Fibroblast of mammary gland (primary cell): ENCODE results near the gene PIGR.

Experiments
- DNase-seq: peaks from one replicate; pipeline ENCODE4 v3.0.0-alpha.2; 2010; ENCODE audit warnings: low read depth
- H3K4me3 ChIP-seq: 2 replicates; pipeline ENCODE4 v1.5.1; 2011; ENCODE audit warnings: low read depth, mild to moderate bottlenecking, low read length, moderate library complexity; ENCODE audit not compliant: control insufficient read depth
- TF ChIP-seq, protein P1 (sequence below): conservative IDR thresholded peaks from 2 replicates; pipeline ENCODE4 v1.5.1; 2011; ENCODE audit warnings: low read depth, low read length, inconsistent platforms; ENCODE audit not compliant: control insufficient read depth, insufficient read depth

Gene PIGR

DNA sequence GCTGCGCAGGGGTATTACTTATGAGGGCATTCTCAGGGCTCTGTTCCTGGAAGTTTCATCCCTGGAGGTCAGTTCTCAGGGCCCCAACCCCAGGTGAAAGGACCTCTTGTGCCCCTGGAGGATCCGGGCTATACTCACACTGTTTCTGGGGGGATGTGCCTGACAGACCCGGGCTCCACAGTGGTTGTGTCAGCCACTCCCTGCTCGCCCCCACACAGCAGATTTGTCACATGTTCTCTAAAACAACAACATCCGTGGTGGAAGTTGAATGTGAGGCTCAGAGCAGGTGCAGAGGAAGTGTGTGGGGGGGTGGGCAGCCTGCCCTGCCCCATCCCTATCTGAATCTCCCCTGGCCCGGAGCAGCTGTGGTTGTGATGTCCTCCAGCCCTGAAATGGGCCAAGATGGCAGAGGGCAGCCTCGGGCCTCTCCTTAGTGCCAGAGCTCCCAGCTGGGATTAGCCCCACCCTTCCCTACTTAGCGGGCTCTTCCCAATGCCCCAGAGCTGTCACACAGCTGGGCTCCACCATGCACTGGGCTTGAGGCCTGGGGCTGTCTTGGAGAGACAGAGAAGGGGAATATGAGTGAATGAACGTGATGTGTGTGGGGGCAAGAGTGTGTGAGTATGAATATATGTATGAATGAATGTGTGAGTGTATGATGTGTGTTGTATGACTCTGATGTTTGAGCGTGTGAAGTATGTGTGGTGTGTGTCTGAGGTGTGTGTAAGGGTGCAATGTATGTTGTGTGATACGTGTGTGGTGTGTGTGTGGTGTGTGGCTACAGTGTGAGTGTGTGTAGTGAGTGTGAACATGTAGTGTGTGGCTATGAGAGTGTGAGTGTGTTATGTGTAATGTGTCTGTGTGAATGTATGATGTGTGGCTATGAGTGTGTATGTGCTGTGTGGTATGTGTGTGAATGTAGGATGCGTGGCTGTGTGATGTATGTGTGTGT is 23.0 kb downstream of the PIGR start:
- DNase-seq: no peak
- TF ChIP-seq, protein P1, sequence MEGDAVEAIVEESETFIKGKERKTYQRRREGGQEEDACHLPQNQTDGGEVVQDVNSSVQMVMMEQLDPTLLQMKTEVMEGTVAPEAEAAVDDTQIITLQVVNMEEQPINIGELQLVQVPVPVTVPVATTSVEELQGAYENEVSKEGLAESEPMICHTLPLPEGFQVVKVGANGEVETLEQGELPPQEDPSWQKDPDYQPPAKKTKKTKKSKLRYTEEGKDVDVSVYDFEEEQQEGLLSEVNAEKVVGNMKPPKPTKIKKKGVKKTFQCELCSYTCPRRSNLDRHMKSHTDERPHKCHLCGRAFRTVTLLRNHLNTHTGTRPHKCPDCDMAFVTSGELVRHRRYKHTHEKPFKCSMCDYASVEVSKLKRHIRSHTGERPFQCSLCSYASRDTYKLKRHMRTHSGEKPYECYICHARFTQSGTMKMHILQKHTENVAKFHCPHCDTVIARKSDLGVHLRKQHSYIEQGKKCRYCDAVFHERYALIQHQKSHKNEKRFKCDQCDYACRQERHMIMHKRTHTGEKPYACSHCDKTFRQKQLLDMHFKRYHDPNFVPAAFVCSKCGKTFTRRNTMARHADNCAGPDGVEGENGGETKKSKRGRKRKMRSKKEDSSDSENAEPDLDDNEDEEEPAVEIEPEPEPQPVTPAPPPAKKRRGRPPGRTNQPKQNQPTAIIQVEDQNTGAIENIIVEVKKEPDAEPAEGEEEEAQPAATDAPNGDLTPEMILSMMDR: no peak
- H3K4me3 ChIP-seq: no peak overlapping the region

DNA sequence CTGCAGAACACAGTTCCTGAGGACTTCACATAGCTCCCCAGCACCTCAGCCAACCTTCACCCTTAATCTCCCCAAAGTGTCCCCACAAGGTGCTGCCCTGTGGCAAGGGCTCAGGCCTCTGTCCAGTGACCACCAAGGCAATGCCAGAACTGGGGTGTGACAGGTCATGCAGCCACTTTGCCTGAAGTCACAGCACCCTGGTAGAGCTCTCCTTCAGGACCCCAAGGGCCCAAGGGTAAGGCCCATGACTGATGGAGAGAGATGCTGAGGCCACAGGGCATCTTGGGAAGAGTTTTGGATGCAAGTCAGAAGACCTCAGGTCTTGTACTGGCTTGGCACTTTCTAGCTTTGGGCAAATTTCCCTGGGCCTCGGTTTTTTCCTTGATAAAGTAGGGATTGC is 23.7 kb downstream of the PIGR start:
- H3K4me3 ChIP-seq: no peak overlapping the region
- no peak for DNase-seq
- TF ChIP-seq, protein P1: no peak

DNA sequence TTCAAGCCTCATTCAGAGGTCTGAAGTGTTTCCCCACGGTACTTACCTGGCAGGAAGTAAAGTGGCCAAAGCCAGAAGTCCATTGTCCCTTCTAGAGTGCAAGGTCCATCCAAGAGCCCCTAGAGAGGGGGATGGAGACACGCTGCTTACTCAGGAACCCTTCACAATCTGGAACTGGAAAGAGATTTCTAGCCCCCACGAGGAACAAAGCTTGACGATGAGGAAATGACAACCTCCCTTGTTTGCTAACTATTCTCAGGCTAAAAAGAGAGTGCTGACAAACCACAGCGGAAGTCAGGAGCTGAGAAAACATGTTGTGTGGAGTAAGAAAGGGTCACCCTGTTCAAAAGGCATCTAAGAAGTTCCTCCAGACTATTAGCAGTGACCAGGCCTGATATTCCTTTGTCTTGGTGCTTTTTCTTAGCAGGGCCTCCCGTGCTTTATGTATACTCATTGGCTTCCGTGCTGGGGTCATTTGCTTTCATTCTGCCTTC is 24.4 kb downstream of the PIGR start, which contains the start of gene FCMR:
TSS of gene FCMR (minus strand) at position 170 of the 494 bp plus-strand sequence. CDS start at position 83, 87 bp downstream.
- DNase-seq: no peak
- no peak within 1 kb of the TSS for H3K4me3 ChIP-seq
- TF ChIP-seq, protein P1: no peak

GRCh38 chr1:206918076-206918475 is 28.2 kb downstream of the PIGR start:
- TF ChIP-seq, protein P1: no peak
- H3K4me3 ChIP-seq: no peak overlapping the region

GRCh38 chr1:206916000-206916709 is 30.1 kb downstream of the PIGR start:
- DNase-seq: no peak
- no peak overlapping the region for H3K4me3 ChIP-seq
- TF ChIP-seq, protein P1: no peak

More at GRCh38 chr1:206918076-206918475, 28.2 kb downstream of the PIGR start:
- DNase-seq: no peak

DNA sequence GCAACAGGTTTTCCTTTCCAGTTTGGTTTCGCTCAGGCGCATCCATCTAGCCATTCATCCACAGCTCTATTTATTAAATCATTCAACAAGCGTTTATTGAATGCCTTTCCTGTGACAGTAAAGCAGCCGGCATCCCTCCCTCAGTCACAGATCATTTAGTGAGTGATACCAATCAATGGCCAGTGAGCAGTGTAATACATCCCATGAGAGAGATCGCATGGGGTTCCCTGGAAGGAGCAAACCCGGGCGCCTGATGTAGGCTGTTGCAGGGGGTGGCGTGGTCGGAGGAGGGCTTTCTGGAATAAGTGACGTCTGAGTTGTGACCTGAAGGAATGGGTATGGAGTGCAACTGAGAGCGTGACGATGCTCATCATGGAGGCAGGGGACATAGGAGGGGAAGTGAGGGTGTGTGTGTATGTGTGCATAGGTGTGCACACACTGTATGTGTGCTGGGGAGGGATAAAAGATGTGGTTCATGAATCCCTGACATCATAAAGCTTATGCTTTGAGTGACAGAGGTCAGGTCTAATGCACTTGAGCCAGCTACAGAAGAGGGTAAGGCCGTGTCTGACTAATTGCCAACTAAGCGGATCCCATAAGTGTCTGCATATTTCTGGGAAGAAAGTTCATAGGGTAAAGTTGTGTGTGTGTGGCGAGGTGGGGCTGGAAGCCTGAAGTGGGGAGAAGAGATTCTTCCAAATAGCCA is 31.1 kb downstream of the PIGR start:
- H3K4me3 ChIP-seq: no peak overlapping the region
- TF ChIP-seq, protein P1: no peak

More for the DNA sequence above, 31.1 kb downstream of the PIGR start:
- DNase-seq: no peak
